ENCODE measurements around the gene NOS1AP.

The NOS1AP gene

DNA sequence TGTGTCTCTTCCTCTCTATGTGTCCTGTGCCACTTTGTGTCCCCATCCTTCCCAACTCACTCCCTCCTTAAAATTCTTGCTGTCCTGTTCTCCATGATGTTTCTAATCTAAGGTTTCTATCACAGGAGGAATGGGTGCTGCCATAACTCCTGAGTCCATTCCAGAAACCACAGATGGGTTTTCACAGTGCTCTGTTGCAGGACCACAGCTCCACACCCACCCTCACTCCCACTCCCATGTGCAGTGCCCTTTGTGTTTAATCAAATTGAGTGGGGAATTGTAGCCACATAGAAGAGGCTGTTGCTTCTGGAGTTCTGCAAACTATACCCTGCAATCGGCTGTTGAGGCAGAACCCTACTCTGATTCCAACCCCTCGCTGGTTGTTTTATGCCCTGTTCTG is 165.1 kb downstream of the NOS1AP start:
- TF ChIP-seq POLR2A (IDR thresholded peaks at IDR 0.05; ENCODE audit: low read depth, low read length) = no peak
- no peak for DNase-seq (ENCODE audit: insufficient read length, low spot score)
- FAIRE-seq = no peak

DNA sequence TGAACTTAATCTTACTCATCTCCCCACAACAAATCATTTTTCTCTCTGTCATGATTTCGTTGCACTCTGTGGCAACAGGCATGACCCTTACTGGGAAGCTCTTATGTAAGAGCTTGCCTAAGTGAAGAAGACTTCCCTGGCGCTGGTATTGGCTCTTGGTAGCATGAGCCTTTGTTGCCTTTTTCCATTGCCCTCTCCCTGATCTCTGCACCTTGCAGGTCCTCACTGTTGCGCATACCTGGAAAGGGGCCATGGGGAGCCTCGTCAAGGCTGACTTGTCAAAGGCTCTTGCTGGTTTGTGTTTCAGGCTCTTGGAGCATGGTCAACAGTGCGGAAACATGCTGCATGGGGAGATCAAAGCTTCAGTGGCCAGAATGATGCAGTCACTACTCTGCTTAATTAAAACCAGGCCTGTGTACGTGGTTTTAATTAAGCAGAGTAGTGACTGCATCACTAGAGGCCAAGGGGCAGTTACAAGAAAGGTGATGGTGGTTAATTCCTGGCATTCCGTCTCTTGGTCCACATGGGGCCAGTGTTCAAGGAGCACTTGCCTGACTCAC is 165.8 kb downstream of the NOS1AP start:
- no peak for TF ChIP-seq POLR2A (IDR thresholded peaks at IDR 0.05; ENCODE audit: low read depth, low read length)
- DNase-seq (ENCODE audit: insufficient read length, low spot score) (no peak), FAIRE-seq (no peak)

DNA sequence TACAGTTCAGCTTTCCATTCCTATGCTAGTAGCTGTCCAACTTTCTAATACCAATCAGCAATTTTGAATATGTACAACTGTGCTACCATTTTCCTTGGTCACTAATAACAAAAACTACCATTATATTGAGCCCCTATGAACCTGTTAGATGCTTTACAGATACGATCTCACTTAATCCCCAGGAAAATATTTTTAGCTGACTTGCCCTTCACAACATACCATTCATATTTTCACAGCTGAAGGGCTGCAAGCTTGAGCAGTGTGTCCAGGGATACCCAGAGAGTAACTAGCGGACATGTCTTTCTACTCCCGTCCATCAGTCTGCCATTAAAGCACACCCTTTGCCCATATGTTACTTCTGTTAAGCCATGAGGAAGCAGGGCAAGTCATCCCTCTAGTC is 166.7 kb downstream of the NOS1AP start:
- FAIRE-seq (no peak), DNase-seq (ENCODE audit: insufficient read length, low spot score) (no peak)
- TF ChIP-seq POLR2A (IDR thresholded peaks at IDR 0.05; ENCODE audit: low read depth, low read length) = no peak

DNA sequence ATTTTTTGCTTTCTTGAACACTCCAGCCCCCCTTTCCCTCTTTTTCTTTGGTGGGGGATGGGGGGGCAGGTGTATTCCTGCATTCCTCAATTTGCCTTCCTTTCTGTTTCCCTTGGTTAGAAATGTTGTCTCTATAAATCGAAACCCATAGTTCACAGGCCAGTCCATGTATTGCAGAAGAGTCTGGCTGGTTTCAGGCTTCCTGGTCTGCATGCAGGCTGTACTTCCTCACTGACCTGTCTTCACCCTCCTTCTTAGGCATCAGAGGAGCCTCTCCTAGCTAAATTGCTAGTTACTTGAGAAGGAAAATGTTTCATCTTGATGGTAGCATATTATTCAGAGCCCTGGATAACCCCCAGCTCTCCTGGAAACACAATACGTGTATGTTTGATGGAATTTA is 167.1 kb downstream of the NOS1AP start:
- DNase-seq (ENCODE audit: insufficient read length, low spot score) = no peak
- no peak for TF ChIP-seq POLR2A (IDR thresholded peaks at IDR 0.05; ENCODE audit: low read depth, low read length)
- FAIRE-seq = no peak

DNA sequence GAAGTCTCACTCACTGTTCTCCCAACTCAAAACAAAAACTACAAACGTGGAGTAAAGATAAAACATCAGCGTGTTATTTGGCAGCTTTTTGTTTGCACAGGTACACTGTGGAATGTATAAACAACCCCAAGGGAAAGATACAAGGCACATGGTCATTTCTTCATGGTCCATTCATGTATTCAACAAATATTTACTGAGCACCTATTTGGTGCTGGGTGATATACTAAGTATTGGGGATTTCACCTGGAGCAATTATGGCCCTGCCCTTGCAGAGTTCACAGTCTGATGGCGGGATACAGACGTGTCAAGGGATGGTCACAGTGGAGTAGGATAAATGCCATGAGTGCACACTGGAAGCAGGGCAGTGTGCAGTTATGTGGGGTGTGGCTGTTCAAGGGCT is 171.1 kb downstream of the NOS1AP start:
- FAIRE-seq = no peak
- TF ChIP-seq POLR2A (IDR thresholded peaks at IDR 0.05; ENCODE audit: low read depth, low read length) = no peak
- DNase-seq (ENCODE audit: insufficient read length, low spot score) = no peak

DNA sequence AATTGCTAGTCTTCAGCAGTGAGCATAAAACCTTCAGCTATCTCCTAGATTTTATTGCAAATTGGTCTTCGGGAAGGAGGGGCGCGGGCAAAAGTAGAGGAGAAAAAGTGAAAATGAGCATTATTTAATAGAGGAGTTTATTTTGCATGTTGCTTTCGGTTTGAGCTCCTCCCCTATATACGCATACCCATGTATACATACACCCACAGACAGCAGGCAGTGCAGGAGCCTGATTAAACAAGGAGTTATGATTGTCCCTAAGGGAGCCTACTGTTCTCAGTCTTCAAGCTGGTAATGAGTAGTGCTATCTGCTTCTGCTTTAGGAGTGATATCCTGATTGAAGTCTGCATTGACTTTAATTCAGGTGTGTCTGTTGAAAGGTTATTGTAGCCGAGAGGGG is 173.3 kb downstream of the NOS1AP start:
- no peak for FAIRE-seq
- no peak for TF ChIP-seq POLR2A (IDR thresholded peaks at IDR 0.05; ENCODE audit: low read depth, low read length)
- no peak for DNase-seq (ENCODE audit: insufficient read length, low spot score)

DNA sequence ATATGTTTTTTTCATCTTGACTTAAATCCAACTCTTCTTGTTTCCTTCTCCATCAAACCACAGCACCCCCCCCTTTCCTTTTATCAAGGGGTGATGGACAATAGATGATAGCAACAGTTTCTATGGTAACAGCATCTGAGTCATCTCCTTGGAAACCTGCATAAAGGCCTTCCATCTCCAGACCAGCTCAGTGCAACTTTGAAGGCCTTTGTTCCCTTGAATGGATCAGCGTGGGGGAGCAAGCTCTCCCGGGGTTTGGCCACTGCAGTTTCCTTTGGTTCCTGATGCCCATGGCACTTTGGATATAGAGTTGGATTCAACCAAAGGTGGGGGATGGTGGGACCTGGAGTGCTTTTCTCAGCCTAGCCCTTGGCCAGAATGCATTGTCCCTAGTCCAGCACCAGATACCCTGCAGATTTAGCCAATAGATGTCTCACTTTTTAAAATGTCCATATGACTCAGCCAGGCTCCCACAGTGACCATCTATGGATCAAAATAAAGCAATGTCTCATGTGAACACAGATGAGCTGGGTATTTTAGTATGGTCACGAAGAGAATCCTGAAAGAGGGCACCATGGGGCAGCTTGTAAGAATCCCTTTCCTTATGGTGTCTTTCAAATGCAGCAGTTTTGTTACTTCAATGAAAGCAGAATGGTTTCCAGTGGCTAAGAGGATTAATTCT is 179.5 kb downstream of the NOS1AP start:
- FAIRE-seq = no peak
- no peak for DNase-seq (ENCODE audit: insufficient read length, low spot score)
- no peak for TF ChIP-seq POLR2A (IDR thresholded peaks at IDR 0.05; ENCODE audit: low read depth, low read length)

DNA sequence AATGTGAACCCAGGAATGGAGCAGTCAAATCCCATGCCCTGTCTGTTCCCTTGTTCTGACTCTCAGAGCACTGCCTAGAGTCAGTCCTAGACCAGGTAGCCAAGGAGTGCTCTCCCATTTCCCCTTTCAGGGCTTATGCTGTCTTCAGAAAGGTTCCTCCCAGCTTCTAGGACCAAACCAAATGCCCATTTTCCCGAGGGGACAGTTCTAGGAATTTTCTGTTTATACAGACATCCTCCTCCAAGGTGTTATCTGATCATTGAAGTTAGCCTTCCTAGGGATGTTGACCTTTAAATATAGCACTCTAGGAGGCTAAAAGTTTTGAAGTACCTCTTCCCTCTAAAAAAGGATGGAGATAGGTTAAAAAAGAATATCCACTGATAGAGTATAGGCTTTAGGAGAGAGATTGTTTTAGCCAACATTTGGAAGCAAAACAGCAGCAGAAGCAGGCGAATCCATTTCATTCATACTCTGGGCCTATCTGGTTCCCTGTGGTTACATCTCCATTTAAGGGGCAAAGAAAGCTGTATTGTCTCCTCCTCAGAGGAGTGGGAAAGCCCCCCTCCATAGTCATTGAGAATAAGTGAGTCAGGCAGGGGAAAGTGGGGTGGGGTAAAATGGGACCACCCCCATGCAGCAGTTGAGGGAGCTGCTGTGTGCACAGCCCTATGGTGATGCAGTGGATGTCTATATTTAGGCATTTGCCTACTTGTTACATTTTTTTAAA is 180.7 kb downstream of the NOS1AP start:
- FAIRE-seq (no peak), DNase-seq (ENCODE audit: insufficient read length, low spot score) (no peak)
- TF ChIP-seq POLR2A (IDR thresholded peaks at IDR 0.05; ENCODE audit: low read depth, low read length) = no peak

DNA sequence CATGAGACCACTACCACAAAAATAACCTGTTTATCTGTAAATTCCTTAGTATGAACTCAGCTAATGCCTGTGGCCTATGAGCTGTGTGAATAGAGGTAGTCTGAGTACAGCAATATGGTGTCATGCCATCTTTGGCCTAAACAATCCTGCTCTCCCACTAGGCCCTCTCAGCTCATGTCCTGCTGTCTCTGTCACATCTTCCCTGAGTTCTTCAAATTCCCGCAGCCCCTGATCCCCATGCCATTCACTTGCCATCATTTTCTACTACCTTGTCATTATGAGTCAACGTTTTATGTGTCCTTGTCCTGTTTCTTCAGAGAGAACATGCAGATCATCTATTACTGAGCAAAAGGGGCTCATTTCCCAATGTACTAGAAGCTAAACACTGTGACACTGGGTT is 181.6 kb downstream of the NOS1AP start:
- TF ChIP-seq POLR2A (IDR thresholded peaks at IDR 0.05; ENCODE audit: low read depth, low read length) = no peak
- FAIRE-seq = no peak
- DNase-seq (ENCODE audit: insufficient read length, low spot score) = no peak

DNA sequence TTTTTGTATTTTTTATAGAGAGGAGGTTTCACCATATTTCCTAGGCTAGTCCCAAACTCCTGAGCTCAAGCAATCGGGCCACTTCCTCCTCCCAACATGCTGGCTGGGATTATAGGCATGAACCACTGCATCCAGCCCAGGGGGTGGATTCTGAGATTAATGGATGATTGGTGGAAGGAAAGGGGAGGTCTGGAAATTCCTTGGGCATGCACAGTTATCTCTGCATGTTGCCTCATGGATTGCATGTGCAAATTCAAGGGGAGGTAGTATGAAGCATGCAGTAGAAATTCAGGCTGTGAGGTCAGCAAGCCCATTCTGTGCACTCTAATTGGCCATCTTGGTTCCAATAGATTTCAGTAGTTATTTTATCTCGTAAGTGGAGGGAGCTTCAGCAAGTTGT is 182.7 kb downstream of the NOS1AP start:
- FAIRE-seq = no peak
- no peak for TF ChIP-seq POLR2A (IDR thresholded peaks at IDR 0.05; ENCODE audit: low read depth, low read length)

DNA sequence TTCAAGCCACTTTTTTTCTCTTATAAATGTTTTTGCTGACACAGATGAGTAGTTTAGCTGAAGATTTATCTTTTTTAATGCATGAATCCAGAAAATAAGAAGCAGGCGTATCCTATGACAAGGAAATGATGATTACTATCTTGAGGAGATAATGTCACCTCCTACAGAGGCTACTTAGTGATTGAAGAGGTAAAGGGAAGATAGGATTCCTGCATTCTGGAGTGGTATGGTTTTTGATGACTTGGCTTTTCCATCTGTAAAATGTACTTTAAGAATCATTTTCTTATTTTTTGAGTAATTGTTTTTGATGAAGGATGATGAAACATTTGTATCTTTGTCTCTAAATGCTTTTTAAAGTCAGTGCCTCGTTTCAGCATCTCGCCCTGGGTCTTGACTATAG is 184.3 kb downstream of the NOS1AP start:
- TF ChIP-seq POLR2A (IDR thresholded peaks at IDR 0.05; ENCODE audit: low read depth, low read length) = no peak
- DNase-seq (ENCODE audit: insufficient read length, low spot score) (no peak), FAIRE-seq (no peak)

More for the DNA sequence above, 182.7 kb downstream of the NOS1AP start:
- DNase-seq (ENCODE audit: insufficient read length, low spot score) = no peak

DNA sequence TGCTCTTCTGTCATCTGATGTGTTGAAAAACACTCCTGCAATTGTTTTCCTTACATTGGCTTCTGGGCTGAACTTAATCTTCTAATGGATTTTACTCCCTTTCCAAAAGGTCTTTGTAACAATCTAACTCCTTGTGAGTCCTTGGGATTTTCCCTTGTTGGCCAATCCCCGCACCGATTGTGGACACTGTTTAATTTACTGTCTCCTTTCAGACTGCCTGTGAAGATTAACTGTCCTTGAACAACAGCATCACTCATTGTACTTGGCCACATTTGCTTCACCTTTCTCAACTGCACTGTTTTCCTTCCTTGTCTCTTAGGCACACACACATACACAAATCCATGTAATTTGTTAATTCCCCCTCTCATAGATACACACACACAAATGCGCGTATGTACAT is 186.8 kb downstream of the NOS1AP start:
- no peak for TF ChIP-seq POLR2A (IDR thresholded peaks at IDR 0.05; ENCODE audit: low read depth, low read length)
- FAIRE-seq = no peak
- no peak for DNase-seq (ENCODE audit: insufficient read length, low spot score)

DNA sequence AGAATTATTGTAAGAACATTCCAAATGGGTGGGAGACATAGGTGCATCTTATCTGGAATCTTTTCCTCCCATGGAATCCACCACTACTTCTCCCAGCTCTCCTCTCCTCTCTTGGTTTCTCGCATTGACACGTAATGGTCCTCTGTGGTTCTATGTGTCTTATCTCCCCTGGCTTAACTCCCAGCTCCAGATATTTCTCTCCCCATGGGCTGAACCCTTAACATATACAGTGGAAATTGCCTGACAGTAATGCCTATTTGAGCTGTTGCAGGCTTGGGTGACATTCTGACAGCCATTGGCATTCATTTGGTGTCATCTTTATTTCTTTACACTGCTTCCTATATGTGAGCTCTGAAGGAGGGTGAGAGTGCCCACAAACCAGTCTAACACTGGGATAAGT is 188.9 kb downstream of the NOS1AP start:
- FAIRE-seq (no peak), DNase-seq (ENCODE audit: insufficient read length, low spot score) (no peak)
- TF ChIP-seq POLR2A (IDR thresholded peaks at IDR 0.05; ENCODE audit: low read depth, low read length) = no peak

DNA sequence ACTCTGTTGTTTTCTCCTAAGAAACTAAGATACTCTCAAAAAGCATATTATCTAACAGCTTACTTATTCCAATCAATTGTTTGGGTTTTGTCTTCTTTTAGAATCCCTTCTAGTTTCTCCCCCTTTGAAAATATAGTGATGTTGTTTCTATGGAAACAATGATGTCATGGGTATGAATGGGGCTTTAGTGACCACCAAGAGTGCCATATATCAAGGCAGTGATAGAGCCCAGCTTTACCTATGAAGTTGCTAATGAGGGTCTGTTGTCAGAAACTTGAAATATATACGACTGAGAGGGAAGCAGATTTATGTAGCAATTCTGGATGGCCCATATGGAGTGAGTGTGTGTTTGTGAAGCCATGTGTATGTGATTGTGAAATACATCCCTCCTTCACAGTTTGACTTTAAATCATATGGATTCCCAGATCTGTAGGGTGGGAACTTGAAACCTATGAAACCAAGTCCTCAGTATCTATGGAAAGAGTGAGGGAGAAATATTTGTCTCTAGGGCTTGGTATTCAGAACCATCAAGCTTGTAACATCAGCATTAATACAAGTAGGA is 190.5 kb downstream of the NOS1AP start:
- DNase-seq (ENCODE audit: insufficient read length, low spot score) (no peak), FAIRE-seq (no peak)
- TF ChIP-seq POLR2A (IDR thresholded peaks at IDR 0.05; ENCODE audit: low read depth, low read length) = no peak

DNA sequence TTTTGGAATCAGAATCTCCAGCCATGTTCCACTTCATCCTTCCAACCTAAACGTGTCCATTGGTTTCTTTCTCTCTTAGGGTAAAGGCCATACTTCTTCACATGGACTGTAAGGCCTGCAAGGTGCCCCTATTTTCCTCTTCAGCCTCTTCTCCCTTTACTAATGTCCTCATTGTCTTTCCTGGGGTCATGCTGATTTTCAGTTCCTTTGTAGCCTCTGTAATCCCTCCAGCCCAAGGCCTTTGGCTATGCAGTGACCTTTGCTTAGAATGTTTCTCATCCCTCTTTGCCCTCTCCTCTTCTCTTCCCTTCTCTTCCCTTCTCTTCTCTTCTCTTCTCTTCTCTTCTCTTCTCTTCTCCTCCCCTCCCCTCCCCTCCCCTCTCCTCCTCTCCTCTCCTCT is 194.6 kb downstream of the NOS1AP start:
- DNase-seq (ENCODE audit: insufficient read length, low spot score) (no peak), FAIRE-seq (no peak)
- TF ChIP-seq POLR2A (IDR thresholded peaks at IDR 0.05; ENCODE audit: low read depth, low read length) = no peak

All from H54 (cell line).